Ovary (tissue), 3 donors: ENCODE data around the gene RASGRF2.

Source experiments
- CTCF ChIP-seq, 3 donors: fragments of 450-650 bp in 2 of 3; fragments of 200-600 bp in 1 of 3; IDR thresholded peaks; one replicate each; pipeline versions ENCODE4 v1.5.1 to v1.8.0; 2016 to 2022; ENCODE audit warnings: antibody characterized with exemption in 3 of 3, mild to moderate bottlenecking in 1 of 3
- EP300 ChIP-seq: sonication (generic); formaldehyde crosslinking; IDR thresholded peaks from one replicate; pipeline ENCODE4 v1.6.1; 2017; ENCODE audit warnings: antibody characterized with exemption
- donor health status: DM: no; HTN: no; CAD: no.

- no peak for TF ChIP-seq CTCF (IDR thresholded peaks at IDR 0.05)
- no peak for TF ChIP-seq EP300
Measured at GRCh38 chr5:81254886-81255559, 294.9 kb downstream of the RASGRF2 start.
